PFSK-1 (cell line): ENCODE results near the gene TTC32.

Experiments
- FOXP2 ChIP-seq: optimal IDR thresholded peaks from 2 replicates; pipeline ENCODE3; 2011; ENCODE audit warnings: borderline replicate concordance, control low read depth, inconsistent platforms; ENCODE audit not compliant: insufficient read depth; ENCODE audit errors: extremely low read length, extremely low read depth
- POLR2AphosphoS5 ChIP-seq: IDR thresholded peaks from 2 replicates; pipeline ENCODE4 v1.6.1; 2012; ENCODE audit warnings: low read depth, mild to moderate bottlenecking, control low read depth, low read length, moderate library complexity
- SIN3A ChIP-seq: IDR thresholded peaks from 2 replicates; pipeline ENCODE4 v1.6.1; 2012; ENCODE audit warnings: mild to moderate bottlenecking, low read length, moderate library complexity, borderline replicate concordance; ENCODE audit not compliant: insufficient read depth
- TAF1 ChIP-seq: IDR thresholded peaks from 2 replicates; pipeline ENCODE4 v1.6.1; 2012; ENCODE audit warnings: low read length, control low read depth, borderline replicate concordance; ENCODE audit not compliant: insufficient read depth
- TF ChIP-seq, protein P1 (sequence below), 2 experiments: IDR thresholded peaks; 2 replicates each; pipeline versions ENCODE4 v1.6.1 to v1.8.0; 2011 to 2012; ENCODE audit warnings: low read depth in 2 of 2, low read length in 2 of 2, control low read depth in 1 of 2, inconsistent platforms in 1 of 2, mild to moderate bottlenecking in 1 of 2, moderate library complexity in 1 of 2; ENCODE audit not compliant: insufficient read depth in 1 of 2

The TTC32 gene

DNA sequence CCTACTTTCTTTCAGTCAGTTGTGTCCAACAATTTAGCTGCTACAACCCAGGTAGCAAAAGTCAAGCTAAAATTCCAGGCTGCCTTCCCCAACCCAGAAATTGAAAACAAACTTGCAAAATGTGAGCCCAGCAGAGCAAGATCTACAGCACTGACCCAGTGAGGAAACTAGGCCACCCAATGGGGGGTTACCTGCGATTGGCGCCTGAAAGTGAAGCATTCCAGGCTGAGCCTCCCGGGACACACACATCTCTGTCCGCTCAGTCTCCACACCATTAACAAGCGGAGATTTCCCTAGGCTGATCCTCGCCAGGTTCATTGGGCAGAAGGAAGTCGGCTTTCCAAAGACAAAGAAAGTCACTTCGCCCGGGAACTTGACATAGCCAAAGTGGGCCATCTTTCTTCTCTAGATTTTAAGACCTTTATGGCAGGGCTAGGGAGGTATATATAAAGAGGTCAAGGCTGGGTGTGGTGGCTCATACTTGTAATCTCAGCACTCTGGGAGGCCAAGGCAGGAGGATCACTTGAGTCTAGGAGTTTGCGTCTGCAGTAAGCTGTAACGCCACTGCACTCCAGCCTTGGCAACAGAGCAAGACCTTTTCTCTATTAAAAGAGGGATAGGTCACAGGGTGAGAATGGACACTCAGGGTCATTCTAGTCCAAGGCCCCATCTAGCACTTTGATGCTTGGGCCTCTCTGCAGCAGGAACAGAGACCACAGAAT lies 53.6 kb downstream of the TTC32 start:
- TF ChIP-seq, protein P1, sequence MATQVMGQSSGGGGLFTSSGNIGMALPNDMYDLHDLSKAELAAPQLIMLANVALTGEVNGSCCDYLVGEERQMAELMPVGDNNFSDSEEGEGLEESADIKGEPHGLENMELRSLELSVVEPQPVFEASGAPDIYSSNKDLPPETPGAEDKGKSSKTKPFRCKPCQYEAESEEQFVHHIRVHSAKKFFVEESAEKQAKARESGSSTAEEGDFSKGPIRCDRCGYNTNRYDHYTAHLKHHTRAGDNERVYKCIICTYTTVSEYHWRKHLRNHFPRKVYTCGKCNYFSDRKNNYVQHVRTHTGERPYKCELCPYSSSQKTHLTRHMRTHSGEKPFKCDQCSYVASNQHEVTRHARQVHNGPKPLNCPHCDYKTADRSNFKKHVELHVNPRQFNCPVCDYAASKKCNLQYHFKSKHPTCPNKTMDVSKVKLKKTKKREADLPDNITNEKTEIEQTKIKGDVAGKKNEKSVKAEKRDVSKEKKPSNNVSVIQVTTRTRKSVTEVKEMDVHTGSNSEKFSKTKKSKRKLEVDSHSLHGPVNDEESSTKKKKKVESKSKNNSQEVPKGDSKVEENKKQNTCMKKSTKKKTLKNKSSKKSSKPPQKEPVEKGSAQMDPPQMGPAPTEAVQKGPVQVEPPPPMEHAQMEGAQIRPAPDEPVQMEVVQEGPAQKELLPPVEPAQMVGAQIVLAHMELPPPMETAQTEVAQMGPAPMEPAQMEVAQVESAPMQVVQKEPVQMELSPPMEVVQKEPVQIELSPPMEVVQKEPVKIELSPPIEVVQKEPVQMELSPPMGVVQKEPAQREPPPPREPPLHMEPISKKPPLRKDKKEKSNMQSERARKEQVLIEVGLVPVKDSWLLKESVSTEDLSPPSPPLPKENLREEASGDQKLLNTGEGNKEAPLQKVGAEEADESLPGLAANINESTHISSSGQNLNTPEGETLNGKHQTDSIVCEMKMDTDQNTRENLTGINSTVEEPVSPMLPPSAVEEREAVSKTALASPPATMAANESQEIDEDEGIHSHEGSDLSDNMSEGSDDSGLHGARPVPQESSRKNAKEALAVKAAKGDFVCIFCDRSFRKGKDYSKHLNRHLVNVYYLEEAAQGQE (IDR thresholded peaks at IDR 0.05; ENCODE audit: insufficient read depth in 1 of 2, low read depth in 2 of 2, low read length in 2 of 2), result no peak
- no peak for TF ChIP-seq POLR2AphosphoS5
- TF ChIP-seq FOXP2, result no peak
- TF ChIP-seq SIN3A, result no peak
- TF ChIP-seq TAF1, result no peak

DNA sequence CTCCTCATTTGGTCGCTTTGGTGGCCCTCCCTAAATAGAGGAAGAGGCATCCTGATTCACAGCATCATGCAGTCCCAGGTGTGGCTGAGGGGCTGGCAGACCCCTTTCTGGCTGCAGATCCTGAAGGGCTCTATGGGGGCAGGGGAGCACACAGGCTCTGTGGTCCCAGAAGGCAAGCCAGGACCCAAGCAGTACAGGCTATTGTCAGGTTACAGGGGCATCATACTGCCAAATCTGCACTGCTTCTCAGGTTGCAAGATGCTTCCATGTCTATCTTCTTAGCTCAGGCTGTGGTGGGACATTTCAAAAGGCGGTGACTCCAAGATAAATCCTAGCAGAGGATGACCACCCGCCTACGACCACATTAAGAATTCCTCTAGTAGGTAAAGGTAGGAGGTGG lies 54.3 kb downstream of the TTC32 start:
- TF ChIP-seq FOXP2, result no peak
- TF ChIP-seq, protein P1 (IDR thresholded peaks at IDR 0.05; ENCODE audit: insufficient read depth in 1 of 2, low read depth in 2 of 2, low read length in 2 of 2), result no peak
- TF ChIP-seq POLR2AphosphoS5, result no peak
- TF ChIP-seq SIN3A, result no peak
- TF ChIP-seq TAF1, result no peak
